Panc1 (cell line): ENCODE measurements around the gene ZNF518B. TPM values are rescaled to one million over a fixed set of nuclear protein-coding genes. Genes with fewer than 3 reads are reported as not detected.

Experiments used
- ATAC-seq: fragments of 200-7000 bp; cut with Tn5 transposase; 2 replicates; pipeline ENCODE4 v1.9.1; 2020; ENCODE audit warnings: mild to moderate bottlenecking, moderate library complexity
- BruUV-seq: library from RNA; stranded (reverse); fragments of 400-500 nt; replicated peaks from 2 replicates; lab custom pipeline; 2021; lab: Mats Ljungman, UMichigan
- CTCF ChIA-PET: fragments of 300-600 bp; sonication (Branson Sonifier 250); formaldehyde crosslinking; loops from one replicate; lab custom pipeline; 2022; ENCODE audit warnings: antibody characterized with exemption; lab: Charles Lee
- POLR2A ChIA-PET: fragments of 300-600 bp; sonication (Branson Sonifier 250); formaldehyde crosslinking; loops from one replicate; lab custom pipeline; 2022; ENCODE audit warnings: antibody characterized with exemption; lab: Charles Lee
- DNase-seq: peaks from one replicate; pipeline ENCODE4 v3.0.0-alpha.2; 2010; ENCODE audit warnings: low read depth, low spot score
- H3K27ac ChIP-seq: 2 replicates; pipeline ENCODE4 v1.5.1; 2011; ENCODE audit warnings: mild to moderate bottlenecking, low read length, inconsistent platforms
- H3K27me3 ChIP-seq: fragments of 200-500 bp; sonication (Bioruptor generic); 2 replicates; pipeline ENCODE4 v1.6.0; 2014; ENCODE audit warnings: low read length, inconsistent platforms; ENCODE audit not compliant: control insufficient read depth, insufficient read depth
- H3K36me3 ChIP-seq: fragments of 200-500 bp; sonication (Bioruptor generic); 2 replicates; pipeline ENCODE4 v1.5.1; 2014; ENCODE audit warnings: inconsistent platforms, mild to moderate bottlenecking, low read length, moderate library complexity; ENCODE audit not compliant: control insufficient read depth, insufficient read depth
- H3K4me1 ChIP-seq: 2 replicates; pipeline ENCODE4 v1.5.1; 2011; ENCODE audit warnings: inconsistent platforms, mild to moderate bottlenecking, low read length, moderate library complexity; ENCODE audit not compliant: control insufficient read depth, insufficient read depth
- H3K4me3 ChIP-seq, 2 experiments: 2 replicates each; pipeline ENCODE4 v1.5.1; 2011 to 2012; ENCODE audit warnings: low read depth in 2 of 2, low read length in 2 of 2, mild to moderate bottlenecking in 2 of 2, inconsistent platforms in 1 of 2, moderate library complexity in 1 of 2
- H3K9me3 ChIP-seq: fragments of 200-500 bp; sonication (Bioruptor generic); 2 replicates; pipeline ENCODE4 v1.5.1; 2014; ENCODE audit warnings: low read depth, mild to moderate bottlenecking, inconsistent platforms, low read length, moderate library complexity; ENCODE audit not compliant: control insufficient read depth, insufficient read depth
- CTCF ChIP-seq: fragments of 450-650 bp; IDR thresholded peaks from 2 replicates; pipeline ENCODE4 v1.5.1; 2017; ENCODE audit warnings: mild to moderate bottlenecking
- POLR2AphosphoS5 ChIP-seq: IDR thresholded peaks from 2 replicates; pipeline ENCODE4 v1.6.1; 2012; ENCODE audit warnings: mild to moderate bottlenecking, low read depth, low read length, moderate library complexity
- REST ChIP-seq, 2 experiments: IDR thresholded peaks; 2 replicates each; pipeline ENCODE4 v1.6.1; 2011 to 2012; ENCODE audit warnings: low read depth in 2 of 2, control low read depth in 1 of 2, low read length in 1 of 2, mild to moderate bottlenecking in 1 of 2, moderate library complexity in 1 of 2; ENCODE audit not compliant: insufficient read depth in 1 of 2
- SIN3A ChIP-seq: IDR thresholded peaks from 2 replicates; pipeline ENCODE4 v1.6.1; 2012; ENCODE audit warnings: low read depth, mild to moderate bottlenecking, low read length, moderate library complexity, borderline replicate concordance; ENCODE audit not compliant: insufficient read depth
- TCF7L2 ChIP-seq: IDR thresholded peaks from 2 replicates; pipeline ENCODE4 v1.6.1; 2011; ENCODE audit warnings: mild to moderate bottlenecking, low read depth, low read length, inconsistent platforms
- in situ Hi-C: cut with HindIII; loops from 2 replicates; pipeline ENCODE4 v1.10.0; 2016; ENCODE audit warnings: low sequenced_read_pairs, low pct_unique_long_range_greater_than_20kb
- intact Hi-C: fragments of 100-400 bp; cut with micrococcal nuclease; formaldehyde crosslinking; loops from one replicate; pipeline ENCODE4 v1.10.0; 2022; ENCODE audit not compliant: unreplicated experiment
- total RNA-seq: library from RNA; stranded (reverse); gene quantifications from one replicate; pipeline ENCODE4 v1.2.1, GENCODE V29; 2021; ENCODE audit not compliant: unreplicated experiment

Gene ZNF518B
- total RNA-seq, 1 experiment from 2014 or later: 20.8 TPM

- H3K9me3 ChIP-seq: no peaks in the 10 kb centered on the region
- H3K4me1 ChIP-seq: no peaks in the 10 kb centered on the region; the same call in 1 of the 2 replicates
- H3K4me3 ChIP-seq: peak overlapping the region; percentile 67 to 68
- intact Hi-C loops: no loop called here
- TF ChIP-seq SIN3A (0 out of 2 replicates have a peak, but pooled peaks have one; percentile 44), TCF7L2 (no peak), CTCF (no peak), REST (IDR thresholded peaks at IDR 0.05; ENCODE audit: insufficient read depth in 1 of 2, low read depth in 2 of 2, low read length in 1 of 2) (no peak)
- no peaks in the 10 kb centered on the region for H3K27me3 ChIP-seq
- ATAC-seq (peak; percentile 87), DNase-seq (no peak)
- H3K36me3 ChIP-seq: no peaks in the 10 kb centered on the region; the same call in none of the 2 replicates
- CTCF ChIA-PET: no interaction called here
- POLR2A ChIA-PET: interaction anchor here (0.6 kb wide), 1 partner anchor 712 kb away, joined by 4 read pairs; no protein-coding TSS in a partner anchor
- BruUV-seq: no TSS peak
- H3K27ac ChIP-seq: peak overlapping the region; percentile 85
- in situ Hi-C loops: no loop called here
Observed at GRCh38 chr4:10456595-10457254, 501 bp downstream of the ZNF518B start.

GRCh38 chr4:10456260-10456594 lies 999 bp downstream of the ZNF518B start:
- Histone ChIP-seq H3K27me3 (no peaks in the 10 kb centered on the region), H3K36me3 (no peaks in the 10 kb centered on the region; the same call in none of the 2 replicates), H3K4me3 (peak overlapping the region; percentile 50 to 68), H3K9me3 (no peaks in the 10 kb centered on the region), H3K27ac (peak overlapping the region; percentile 85), H3K4me1 (no peaks in the 10 kb centered on the region; the same call in 1 of the 2 replicates)
- no TSS peak for BruUV-seq
- POLR2A ChIA-PET: no interaction called here
- intact Hi-C loops (no loop called here), in situ Hi-C loops (no loop called here)
- TF ChIP-seq SIN3A (no peak), REST (IDR thresholded peaks at IDR 0.05; ENCODE audit: insufficient read depth in 1 of 2, low read depth in 2 of 2, low read length in 1 of 2) (no peak), TCF7L2 (no peak), CTCF (no peak), POLR2AphosphoS5 (no peak)
- no peak for DNase-seq
- CTCF ChIA-PET: no interaction called here
- no peak for ATAC-seq
